Heart right ventricle (tissue), 16 donors: ENCODE measurements around the gene NUBP1. TPM values are rescaled to one million over a fixed set of nuclear protein-coding genes. Genes with fewer than 3 reads are reported as not detected.

ENCODE experiments used
- ATAC-seq, 8 donors: fragments of 200-7000 bp; cut with Tn5 transposase; one replicate each; pipeline ENCODE4 v1.9.1; 2020; ENCODE audit warnings: mild to moderate bottlenecking in 8 of 8, moderate library complexity in 8 of 8, moderate number of reproducible peaks in 1 of 8
- DNase-seq, 2 donors: peaks; one replicate each; pipeline ENCODE4 v3.0.0-alpha.2; 2020
- H3K27ac ChIP-seq, 10 donors: fragments of 200-600 bp; sonication (generic) in 2 of 10; one replicate each; pipeline versions ENCODE4 v1.5.0 to v1.8.0; 2020 to 2022; ENCODE audit warnings: mild to moderate bottlenecking in 3 of 10
- H3K27me3 ChIP-seq, 7 donors: fragments of 200-600 bp; one replicate each; pipeline ENCODE4 v1.8.0; 2021 to 2022; ENCODE audit warnings: mild to moderate bottlenecking in 2 of 7
- H3K36me3 ChIP-seq, 9 donors: fragments of 200-600 bp; sonication (generic) in 1 of 9; one replicate each; pipeline versions ENCODE4 v1.5.0 to v1.8.0; 2020 to 2022; ENCODE audit warnings: mild to moderate bottlenecking in 2 of 9
- H3K4me1 ChIP-seq, 9 donors: fragments of 200-600 bp; sonication (generic) in 1 of 9; one replicate each; pipeline versions ENCODE4 v1.5.0 to v1.8.0; 2020 to 2022; ENCODE audit warnings: mild to moderate bottlenecking in 4 of 9
- H3K4me3 ChIP-seq, 10 donors: fragments of 200-600 bp; sonication (generic) in 2 of 10; one replicate each; pipeline versions ENCODE4 v1.5.0 to v1.8.0; 2020 to 2022; ENCODE audit warnings: mild to moderate bottlenecking in 7 of 10, moderate library complexity in 2 of 10
- H3K9me3 ChIP-seq, 11 donors: fragments of 200-600 bp in 10 of 11; sonication (generic) in 2 of 11; one replicate each; pipeline versions ENCODE4 v1.5.0 to v1.8.0; 2013 to 2022; ENCODE audit warnings: mild to moderate bottlenecking in 2 of 11, control low read depth in 1 of 11, moderate library complexity in 1 of 11
- CTCF ChIP-seq, 9 donors: fragments of 200-600 bp; sonication (generic) in 2 of 9; IDR thresholded peaks; one replicate each; pipeline versions ENCODE4 v1.5.0 to v1.8.0; 2021 to 2022; ENCODE audit warnings: antibody characterized with exemption in 9 of 9, mild to moderate bottlenecking in 5 of 9, moderate library complexity in 1 of 9
- WGBS, 2 donors: extraction: QIAGEN DNeasy Blood & Tissue Kit; methylation state at CpG; one replicate each; pipeline ENCODE4 v1.1.7; 2013; ENCODE audit warnings: inconsistent platforms in 1 of 2; 5-methylcytosine and 5-hydroxymethylcytosine counted together
- intact Hi-C, 10 donors: fragments of 100-400 bp; cut with DNase I; formaldehyde crosslinking; loops; one replicate each; pipeline versions ENCODE4 v1.11.1 to v1.14.2; 2022
- polyA plus RNA-seq, 2 donors: library from polyadenylated mRNA; stranded (reverse); fragments of 200-250 nt; gene quantifications; one replicate each; pipeline ENCODE4 v1.2.3, GENCODE V29; 2013
- total RNA-seq, 10 donors: library from RNA; stranded (reverse); fragmentation: NEBNext Ultra II Directional in 3 of 10; extraction: Animal tissue kit (Norgen Biotek cat#: 25700) in 3 of 10; gene quantifications; one replicate each; pipeline versions ENCODE4 v1.2.1 to v1.2.4, GENCODE V29; 2021 to 2023
- donor health status: Arrhythmogenic right ventricular cardiomyopathy.
- donor health status: ischemic (EF 13 %, LVEDD 7.1; RV severe dilation, severe dysfunction).
- donor health status: healthy with polysubstance abuse.
- donor health status: DM: no; HTN: yes; CAD: no.
- donor health status: DM: no; HTN: no; CAD: no.
- donor health status: ischemic (EF 25% LVEDD 6.9; RV normal size, moderate dysfunction).
- donor health status: ischemic (EF 25% LVEDD 5.7; RV mildly dilated, moderate dysfunction).
- donor health status: healthy.
- donor health status: DM: yes; HTN: yes; CAD: no.
- donor health status: Ischemic cardiomyopathy.
- donor health status: ischemic (EF 35%, LVEDD 5.7; RV mildly dilated, moderate dysfunction).
- donor health status: nonischemic (EF 11% LVEDD 7.7; RV severe dilation, severe dysfunction).
- donor health status: DM: yes; HTN: yes; CAD: no.
- donor health status: PGD.
- donor health status: ischemic (EF 29% LVEDD 5.4; RV normal size, mild dysfunction).
- donor health status: nonischemic (EF 23%, LVEDD 6.1; RV moderate dilation, normal function).

NUBP1 gene
- total and polyA plus RNA-seq, 12 donors = 44.1 to 82.1 (median 53.4) TPM

- 92 to 95% methylated on average over 4 of the region's 4 CpGs for WGBS, 2 donors
- Histone ChIP-seq H3K27ac (no peak overlapping the region), H3K4me1 (peaks cover 0 to 50% (median 14%) of the 10 kb centered on the region in 9 donors), H3K9me3 (no peaks in the 10 kb centered on the region), H3K36me3 (peaks cover 0 to 100% (median 36%) of the 10 kb centered on the region in 9 donors), H3K4me3 (no peak overlapping the region), H3K27me3 (no peaks in the 10 kb centered on the region)
- no peak for ATAC-seq
- TF ChIP-seq CTCF (IDR thresholded peaks at IDR 0.05) = no peak
- DNase-seq = no peak
- intact Hi-C loops = loop anchor here in 4 of 10 donors (5.0 to 10.0 kb wide), 3 partner anchors 70 to 162 kb away; no protein-coding TSS in a partner anchor
Measured at GRCh38 chr16:10754941-10755340, 11.3 kb downstream of the NUBP1 start.

- 46 to 60% methylated on average over 6 of the region's 6 CpGs for WGBS, 2 donors
- Histone ChIP-seq H3K4me1 (peaks cover 0 to 46% (median 4%) of the 10 kb centered on the region in 9 donors), H3K4me3 (no peak overlapping the region), H3K36me3 (peaks cover 0 to 100% (median 50%) of the 10 kb centered on the region in 9 donors), H3K27ac (peak overlapping the region in 6 of 10 donors; percentile 1 to 66 (median 57)), H3K27me3 (no peaks in the 10 kb centered on the region), H3K9me3 (no peaks in the 10 kb centered on the region)
- intact Hi-C loops = loop anchor here in 3 of 10 donors (5.0 to 10.0 kb wide), 3 partner anchors 68 to 161 kb away; no protein-coding TSS in a partner anchor
- peak in 1 of 2 donors; percentile 34 for DNase-seq
- TF ChIP-seq CTCF (IDR thresholded peaks at IDR 0.05) = no peak
- peak in 6 of 8 donors; percentile 53 to 79 (median 70) for ATAC-seq
Measured at GRCh38 chr16:10756574-10756973, 12.9 kb downstream of the NUBP1 start.

- H3K4me3 ChIP-seq = no peak overlapping the region
- TF ChIP-seq CTCF (IDR thresholded peaks at IDR 0.05) = no peak
- no peak overlapping the region for H3K27ac ChIP-seq
- intact Hi-C loops = loop anchor here in 1 of 10 donors (10.0 kb wide), 1 partner anchor 54 kb away; the partner anchor contains the start of gene TVP23A
- H3K36me3 ChIP-seq = peaks cover 0 to 97% (median 54%) of the 10 kb centered on the region in 9 donors
- 81 to 85% methylated on average over 3 of the region's 3 CpGs for WGBS, 2 donors
- H3K4me1 ChIP-seq = peaks cover 0 to 23% (median 11%) of the 10 kb centered on the region in 9 donors
- DNase-seq = no peak
- ATAC-seq = no peak
- H3K9me3 ChIP-seq = no peaks in the 10 kb centered on the region
- no peaks in the 10 kb centered on the region for H3K27me3 ChIP-seq
Measured at GRCh38 chr16:10760858-10761257, 17.2 kb downstream of the NUBP1 start.

GRCh38 chr16:10761373-10761772 is 17.7 kb downstream of the NUBP1 start:
- H3K27ac ChIP-seq = peak overlapping the region in 2 of 10 donors; percentile 15 to 56
- peaks cover 0 to 95% (median 54%) of the 10 kb centered on the region in 9 donors for H3K36me3 ChIP-seq
- no peaks in the 10 kb centered on the region for H3K27me3 ChIP-seq
- intact Hi-C loops = loop anchor here in 1 of 10 donors (10.0 kb wide), 1 partner anchor 53 kb away; the partner anchor contains the start of gene TVP23A
- ATAC-seq (no peak), DNase-seq (no peak)
- H3K4me3 ChIP-seq = no peak overlapping the region
- WGBS, 2 donors = 91 to 95% methylated on average over 8 of the region's 8 CpGs
- no peaks in the 10 kb centered on the region for H3K9me3 ChIP-seq
- TF ChIP-seq CTCF (IDR thresholded peaks at IDR 0.05) = no peak
- peaks cover 0 to 23% (median 15%) of the 10 kb centered on the region in 9 donors for H3K4me1 ChIP-seq
